Fibroblast of gingiva (primary cell): ENCODE results near the gene COL18A1.
A peak's percentile ranks its signal among the peaks of the same experiment; 100 is the strongest.

Experiments used
- DNase-seq: peaks from one replicate; pipeline ENCODE4 v3.0.0-alpha.2; 2011; ENCODE audit warnings: low read depth

The COL18A1 gene

GRCh38 chr21:45536301-45537081, 131.5 kb downstream of the COL18A1 start:
- no peak for DNase-seq

GRCh38 chr21:45537111-45537745, 132.3 kb downstream of the COL18A1 start:
- DNase-seq: no peak

GRCh38 chr21:45537746-45538291, 132.9 kb downstream of the COL18A1 start:
- no peak for DNase-seq

GRCh38 chr21:45538381-45539045, 133.5 kb downstream of the COL18A1 start:
- DNase-seq: no peak

GRCh38 chr21:45539046-45539795, 134.3 kb downstream of the COL18A1 start:
- DNase-seq: no peak

GRCh38 chr21:45539796-45540600, 135.0 kb downstream of the COL18A1 start:
- DNase-seq: no peak

GRCh38 chr21:45540601-45540970, 135.6 kb downstream of the COL18A1 start:
- DNase-seq: no peak

- DNase-seq: peak; percentile 48
Observed at GRCh38 chr21:45541221-45542039, 136.5 kb downstream of the COL18A1 start.

GRCh38 chr21:45542242-45542666, 137.3 kb downstream of the COL18A1 start, which contains the start of gene SLC19A1:
TSS of gene SLC19A1 (minus strand) at chr21:45542440. CDS start at chr21:45537959, 4,481 bp downstream.
- peak; percentile 44 for DNase-seq

GRCh38 chr21:45542667-45543370, 137.9 kb downstream of the COL18A1 start:
- DNase-seq: no peak

- DNase-seq: no peak
Observed at GRCh38 chr21:45543371-45543709, 138.4 kb downstream of the COL18A1 start.

- DNase-seq: no peak
Observed at GRCh38 chr21:45543710-45544448, 138.9 kb downstream of the COL18A1 start.

GRCh38 chr21:45544449-45545235, 139.7 kb downstream of the COL18A1 start:
- DNase-seq: no peak

- DNase-seq: no peak
Observed at GRCh38 chr21:45545236-45545570, 140.2 kb downstream of the COL18A1 start.

GRCh38 chr21:45545691-45546531, 140.9 kb downstream of the COL18A1 start:
- no peak for DNase-seq

- DNase-seq: no peak
Observed at GRCh38 chr21:45546636-45547544, 141.9 kb downstream of the COL18A1 start.
